Cardiac fibroblast (primary cell): Measurements from ENCODE around the gene KCNA1.

ENCODE experiments used
- DNase-seq, 2 donors: peaks; one replicate each; pipeline versions ENCODE4 v3.0.0 to v3.0.0-alpha.2; 2010; ENCODE audit warnings: low read depth in 2 of 2
- H3K4me3 ChIP-seq, 2 donors: replicated peaks in 1 of 2; 1 replicate in 1 of 2; 2 replicates in 1 of 2; pipeline ENCODE4 v1.5.1; 2011; ENCODE audit warnings: low read depth in 2 of 2, low read length in 2 of 2, mild to moderate bottlenecking in 2 of 2, moderate library complexity in 1 of 2
- CTCF ChIP-seq: IDR thresholded peaks from one replicate; pipeline ENCODE4 v1.5.1; 2011; ENCODE audit warnings: low read depth, mild to moderate bottlenecking, low read length, inconsistent platforms

The KCNA1 gene

DNA sequence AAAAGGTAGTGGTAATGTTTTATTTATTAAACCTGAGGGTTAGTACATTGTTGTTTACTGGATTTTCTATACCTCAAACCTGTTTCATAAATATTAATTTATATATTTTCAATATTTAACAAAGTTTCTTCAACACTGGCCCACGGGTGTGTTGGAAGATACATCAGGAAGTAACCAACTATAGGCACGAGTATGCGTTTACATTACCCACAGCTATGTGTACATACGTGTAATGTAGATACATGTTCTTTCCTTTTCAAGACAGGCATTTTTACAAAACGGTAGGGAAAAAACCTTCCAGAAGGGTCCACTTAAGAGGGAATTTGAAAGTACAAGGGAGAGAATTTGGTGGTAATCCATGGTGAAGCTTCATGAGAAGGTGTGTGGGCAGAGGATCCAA is 17.8 kb upstream of the KCNA1 start:
- no peak for DNase-seq
- no peak overlapping the region for H3K4me3 ChIP-seq
- no peak for TF ChIP-seq CTCF

DNA sequence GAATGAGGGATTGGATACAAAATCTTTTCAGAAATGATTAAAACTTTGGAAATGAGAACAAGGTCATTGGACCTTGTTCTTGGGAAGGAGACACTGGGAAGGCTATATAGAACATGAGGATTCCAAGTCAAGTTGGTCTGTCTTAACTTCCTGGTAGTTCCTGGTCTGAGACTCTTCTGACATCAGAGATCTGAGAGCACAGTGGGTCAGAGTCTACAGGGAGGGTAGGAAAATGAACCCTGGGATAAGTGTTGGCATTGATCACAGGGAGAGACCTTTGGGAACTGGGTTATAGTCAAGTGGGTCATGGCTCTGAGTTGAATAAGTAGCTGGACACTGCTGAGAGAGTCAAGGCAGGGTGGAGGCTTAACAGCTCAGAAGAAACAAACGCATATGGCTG is 17.3 kb upstream of the KCNA1 start:
- no peak for TF ChIP-seq CTCF
- no peak overlapping the region for H3K4me3 ChIP-seq
- DNase-seq: no peak

DNA sequence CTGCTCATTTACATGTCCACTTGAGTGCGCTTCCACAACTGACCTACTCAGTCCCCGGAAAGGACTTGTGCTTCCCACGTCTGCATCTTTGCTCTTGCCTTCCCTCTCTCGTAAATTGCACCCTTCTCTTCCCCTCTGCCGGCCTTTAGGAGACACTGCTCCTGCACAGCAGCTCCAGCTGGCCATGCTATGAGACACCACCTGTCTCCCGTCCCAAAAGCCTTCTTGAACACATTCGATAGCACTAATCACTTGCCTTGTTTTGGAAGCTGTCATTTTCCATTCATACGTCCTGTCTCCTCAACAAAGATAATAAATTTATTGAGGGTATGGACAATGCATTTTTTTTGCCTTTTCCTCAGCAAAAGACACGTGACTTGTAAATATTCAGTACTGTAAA is 15.7 kb upstream of the KCNA1 start:
- DNase-seq: no peak
- no peak for TF ChIP-seq CTCF
- no peak overlapping the region for H3K4me3 ChIP-seq

GRCh38 chr12:4899364-4899763 is 10.3 kb upstream of the KCNA1 start:
- no peak for TF ChIP-seq CTCF
- no peak for DNase-seq
- H3K4me3 ChIP-seq: no peak overlapping the region

- H3K4me3 ChIP-seq: no peak overlapping the region
- DNase-seq: peak; percentile 26 to 31
- no peak for TF ChIP-seq CTCF
Observed at GRCh38 chr12:4900327-4900726, 9.4 kb upstream of the KCNA1 start.

- no peak overlapping the region for H3K4me3 ChIP-seq
- TF ChIP-seq CTCF: no peak
- DNase-seq: no peak
Observed at GRCh38 chr12:4905316-4905715, 4.4 kb upstream of the KCNA1 start.

DNA sequence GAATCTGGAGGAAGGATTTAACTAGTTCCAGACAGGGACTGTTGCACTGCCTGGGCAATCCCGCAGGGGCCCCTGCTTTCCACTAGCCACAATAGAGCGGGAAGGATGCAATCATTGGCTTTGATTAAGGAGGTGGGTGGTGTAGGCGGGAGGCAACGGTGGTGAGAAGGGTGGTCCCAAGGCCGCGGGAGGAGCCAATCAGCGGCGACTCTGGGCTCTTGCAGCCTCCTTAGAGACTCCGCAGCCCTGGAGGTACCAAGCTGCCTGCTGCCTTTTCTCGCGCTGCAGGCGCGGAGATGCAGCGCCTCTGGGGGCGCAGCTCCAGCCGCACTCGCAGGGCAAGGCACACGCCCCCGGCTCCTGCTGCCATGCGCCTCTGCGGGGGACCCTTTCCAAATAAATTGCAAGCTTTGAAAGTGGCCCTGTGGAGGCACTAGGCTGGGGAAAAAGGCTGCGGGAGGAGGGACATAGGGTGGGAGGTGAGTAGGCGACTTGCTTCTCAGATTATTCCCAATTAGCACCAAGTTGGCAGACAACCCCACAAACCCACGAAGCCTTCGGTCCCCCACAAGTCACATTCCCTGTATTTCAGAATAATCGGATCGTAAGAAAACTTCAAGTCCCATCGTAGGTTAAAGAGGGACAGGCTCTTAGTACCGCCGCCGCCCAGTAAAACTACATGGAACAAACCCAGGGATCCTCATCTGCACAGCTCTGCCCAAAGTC is 858 bp upstream of the KCNA1 start:
- H3K4me3 ChIP-seq: no peak overlapping the region
- TF ChIP-seq CTCF: no peak
- no peak for DNase-seq
